Retinal pigment epithelial cell (primary cell): ENCODE data around the gene SLC51B.

Experiments
- DNase-seq: peaks from one replicate; pipeline ENCODE4 v3.0.0-alpha.2; 2010; ENCODE audit warnings: low read depth
- H3K4me3 ChIP-seq: 2 replicates; pipeline ENCODE4 v1.5.1; 2011; ENCODE audit warnings: mild to moderate bottlenecking, low read length, control low read depth, moderate library complexity
- CTCF ChIP-seq: conservative IDR thresholded peaks from 2 replicates; pipeline ENCODE4 v1.5.1; 2011; ENCODE audit warnings: low read depth, low read length, control low read depth, inconsistent platforms

Gene SLC51B

DNA sequence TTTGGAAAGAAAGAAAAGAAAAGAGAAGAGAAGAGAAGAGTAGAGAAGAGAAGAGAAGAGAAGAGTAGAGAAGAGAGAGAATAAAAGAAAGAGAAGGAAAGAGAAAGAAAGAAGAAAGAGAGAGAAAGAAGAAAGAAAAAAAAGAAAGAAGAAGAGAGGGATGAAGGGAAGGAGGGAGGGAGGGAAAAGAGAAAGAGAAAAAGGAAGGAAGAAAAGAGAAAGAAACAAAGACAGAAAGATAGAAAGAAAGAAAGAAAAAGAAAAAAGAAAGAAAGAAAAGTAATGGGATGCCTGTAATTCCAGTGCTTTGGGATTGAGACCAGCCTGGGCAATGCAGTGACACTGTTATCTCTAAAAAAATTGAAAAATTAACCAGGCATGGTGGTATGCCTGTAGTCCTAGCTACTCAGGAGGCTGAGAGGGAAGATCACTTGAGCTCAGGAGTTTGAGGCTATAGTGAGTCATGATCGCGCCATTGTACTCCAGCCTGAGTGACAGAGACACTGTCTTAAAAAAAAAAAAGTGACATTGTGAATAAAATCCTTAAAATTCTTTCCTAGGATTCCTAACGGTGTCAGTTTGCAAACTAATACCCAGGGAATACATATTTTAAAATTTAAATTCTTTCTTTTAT lies 20.9 kb downstream of the SLC51B start:
- no peak overlapping the region for H3K4me3 ChIP-seq
- DNase-seq: no peak
- no peak for TF ChIP-seq CTCF

DNA sequence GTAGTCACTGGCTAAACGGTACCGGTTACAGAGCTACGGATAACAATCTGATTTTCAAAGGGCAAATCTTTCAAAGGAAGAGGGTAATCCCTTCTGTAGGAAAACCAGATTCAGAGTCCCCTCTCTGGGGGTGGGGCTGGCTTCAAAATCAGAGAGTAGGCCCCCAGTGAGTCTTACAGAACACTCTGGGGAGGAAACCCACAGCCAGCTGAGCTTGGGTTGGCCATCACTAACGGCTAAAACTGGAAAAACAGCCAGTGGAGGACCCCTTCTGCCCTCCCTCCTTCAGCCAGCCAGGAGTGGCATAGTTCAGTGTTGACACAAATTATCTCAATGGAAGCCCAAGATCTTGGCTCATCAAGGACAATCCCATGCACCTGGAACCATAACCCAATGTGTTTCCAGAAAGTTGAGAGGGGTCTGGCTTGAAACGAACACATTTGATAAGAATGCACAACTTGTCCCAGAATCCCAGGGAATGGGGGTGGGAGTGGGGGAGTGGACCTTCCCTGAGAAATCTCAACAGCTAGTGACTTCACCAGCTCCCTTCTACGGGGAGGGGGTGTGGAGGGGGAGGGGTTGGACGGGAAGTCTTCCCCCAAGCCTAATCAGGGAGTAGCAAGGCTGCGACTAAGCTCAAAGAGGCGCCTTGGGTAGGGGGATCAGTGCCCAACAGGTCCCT lies 21.6 kb downstream of the SLC51B start:
- no peak overlapping the region for H3K4me3 ChIP-seq
- no peak for DNase-seq
- TF ChIP-seq CTCF: no peak

- no peak overlapping the region for H3K4me3 ChIP-seq
- no peak for DNase-seq
Measured at GRCh38 chr15:65067317-65067644, 22.1 kb downstream of the SLC51B start.

DNA sequence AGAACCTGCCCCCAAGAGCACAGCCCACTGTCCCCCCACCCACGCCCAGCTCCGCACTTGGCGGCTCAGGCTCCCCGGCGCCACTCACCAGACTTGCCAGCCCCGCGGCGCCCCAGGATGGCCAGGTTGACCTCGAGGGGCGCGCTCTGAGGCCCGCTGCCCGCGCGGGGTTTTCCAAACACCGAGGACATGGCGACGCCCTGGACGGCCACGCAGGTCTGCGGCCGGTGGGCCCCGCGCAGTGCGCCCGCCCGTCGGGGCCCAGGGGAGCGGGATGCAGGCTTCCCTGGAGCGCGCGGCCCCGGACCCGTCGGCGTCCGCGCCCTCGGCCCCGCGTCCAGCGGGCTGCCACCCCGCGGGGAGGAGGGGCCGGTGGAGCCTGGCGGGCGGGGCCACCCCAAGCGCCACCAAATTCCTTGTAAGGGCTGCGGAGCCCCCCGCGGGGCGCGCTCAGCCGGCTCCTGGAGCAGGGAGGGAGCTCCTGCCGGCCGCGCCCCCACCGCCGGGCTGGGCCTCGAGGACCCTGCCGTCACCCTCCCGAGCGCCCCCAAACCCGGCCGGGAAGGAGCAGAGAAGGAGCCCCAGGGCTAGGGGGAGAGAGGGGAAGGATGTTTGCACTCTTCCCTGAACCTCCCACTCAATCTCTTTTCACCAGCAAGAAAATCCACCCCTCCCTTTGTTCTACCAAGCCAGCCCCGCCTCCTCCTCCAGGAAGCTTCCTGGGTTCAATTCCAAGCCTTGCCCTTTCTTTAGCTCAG lies 22.6 kb downstream of the SLC51B start, which contains the start of gene RASL12:
Gene RASL12, minus strand, starts transcription at position 347 of the 758 bp plus-strand sequence. Its CDS starts 156 bp downstream, at position 191.
- no peak for TF ChIP-seq CTCF
- DNase-seq: no peak
- H3K4me3 ChIP-seq: no peak within 1 kb of the TSS

More at GRCh38 chr15:65067317-65067644, 22.1 kb downstream of the SLC51B start:
- TF ChIP-seq CTCF: no peak

DNA sequence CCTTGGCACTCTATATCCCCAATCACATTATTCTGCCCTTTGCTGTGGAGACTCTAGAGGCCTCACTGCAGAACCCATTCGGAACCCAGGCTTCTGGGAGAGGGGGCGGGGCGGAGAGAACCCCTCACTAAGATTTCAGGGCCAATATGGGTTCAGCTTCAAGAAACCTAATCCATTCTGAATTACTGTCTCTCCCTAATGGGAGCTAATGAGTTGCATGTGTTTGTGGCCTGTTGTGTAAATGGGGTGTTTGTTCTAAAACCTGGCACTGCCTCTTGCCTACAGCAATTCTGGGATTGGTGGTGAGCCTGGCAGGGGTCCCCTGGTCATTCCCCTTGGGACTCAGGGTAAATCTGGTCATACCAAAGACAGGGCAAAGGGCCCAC lies 23.2 kb downstream of the SLC51B start:
- H3K4me3 ChIP-seq: no peak overlapping the region
- TF ChIP-seq CTCF: no peak

DNA sequence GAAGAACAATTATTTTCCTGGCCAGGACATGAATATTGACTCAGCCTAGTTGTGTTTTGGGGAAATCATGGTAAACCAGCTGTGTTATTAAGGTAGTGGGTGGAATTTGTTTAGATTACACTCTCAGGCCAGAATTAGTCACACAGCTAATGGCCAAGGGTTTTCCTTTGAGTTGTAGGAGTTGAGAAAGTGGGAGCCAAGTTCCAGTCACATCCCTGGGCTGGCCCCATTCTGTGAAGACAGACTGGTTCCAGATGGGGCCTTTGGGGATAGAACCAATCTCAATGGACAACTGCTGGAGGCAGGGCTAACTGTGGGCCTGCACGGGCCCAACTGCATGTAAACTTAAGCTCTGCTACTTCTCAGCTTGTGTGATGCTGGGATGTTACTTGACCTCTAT lies 24.0 kb downstream of the SLC51B start:
- DNase-seq: no peak

More for the DNA sequence above, 23.2 kb downstream of the SLC51B start:
- no peak for DNase-seq

More for the DNA sequence above, 24.0 kb downstream of the SLC51B start:
- no peak for TF ChIP-seq CTCF
- H3K4me3 ChIP-seq: no peak overlapping the region
